ENCODE data around the gene MRPL14.
A peak's percentile ranks its signal among the peaks of the same experiment; 100 is the strongest.
"Not testable (repeated sequence)": the region's sequence is repeated elsewhere in the genome, so short reads cannot be mapped to it uniquely, and the experiment has no call there.

Gene MRPL14

GRCh38 chr6:44099192-44099591, 28.1 kb downstream of the MRPL14 start:
- H3K4me1 Mint-ChIP-seq, result peaks cover 22% of the 10 kb centered on the region
- no peak overlapping the region for H3K4me3 Mint-ChIP-seq
- no peaks in the 10 kb centered on the region for H3K27me3 Mint-ChIP-seq
- H3K9me3 Mint-ChIP-seq, result no peaks in the 10 kb centered on the region
- H3K36me3 Mint-ChIP-seq (ENCODE audit: insufficient read depth), result peaks cover 5% of the 10 kb centered on the region
- no peak for DNase-seq (ENCODE audit: low spot score in 2 of 2)
- ATAC-seq (replicated peaks; ENCODE audit: extremely low read depth, poor library complexity, severe bottlenecking), result no peak
- no peak overlapping the region for H3K27ac Mint-ChIP-seq (ENCODE audit: low read depth)

GRCh38 chr6:44097782-44098317, 29.4 kb downstream of the MRPL14 start:
- H3K36me3 Mint-ChIP-seq (ENCODE audit: insufficient read depth), result peaks cover 3% of the 10 kb centered on the region
- ATAC-seq (replicated peaks; ENCODE audit: extremely low read depth, poor library complexity, severe bottlenecking) (no peak), DNase-seq (ENCODE audit: low spot score in 2 of 2) (no peak)
- no peak overlapping the region for H3K4me3 Mint-ChIP-seq
- H3K27ac Mint-ChIP-seq (ENCODE audit: low read depth), result no peak overlapping the region
- H3K9me3 Mint-ChIP-seq, result no peaks in the 10 kb centered on the region
- H3K27me3 Mint-ChIP-seq, result no peaks in the 10 kb centered on the region
- H3K4me1 Mint-ChIP-seq, result peaks cover 19% of the 10 kb centered on the region

- H3K27me3 Mint-ChIP-seq, result no peaks in the 10 kb centered on the region
- ATAC-seq (replicated peaks; ENCODE audit: extremely low read depth, poor library complexity, severe bottlenecking), result peak; percentile 87
- H3K4me1 Mint-ChIP-seq, result peaks cover 7% of the 10 kb centered on the region
- no peaks in the 10 kb centered on the region for H3K9me3 Mint-ChIP-seq
- H3K4me3 Mint-ChIP-seq, result no peak overlapping the region
- no peak overlapping the region for H3K27ac Mint-ChIP-seq (ENCODE audit: low read depth)
- peaks cover 1% of the 10 kb centered on the region for H3K36me3 Mint-ChIP-seq (ENCODE audit: insufficient read depth)
- DNase-seq (ENCODE audit: low spot score in 2 of 2), result peak; percentile 58 to 71
These were observed 30.6 kb downstream of the MRPL14 start for GRCh38 chr6:44096612-44097011.

- not testable (repeated sequence) for H3K27ac Mint-ChIP-seq (ENCODE audit: low read depth); H3K4me1 Mint-ChIP-seq; DNase-seq (ENCODE audit: low spot score in 2 of 2); ATAC-seq (replicated peaks; ENCODE audit: extremely low read depth, poor library complexity, severe bottlenecking); H3K27me3 Mint-ChIP-seq; H3K36me3 Mint-ChIP-seq (ENCODE audit: insufficient read depth); H3K4me3 Mint-ChIP-seq; H3K9me3 Mint-ChIP-seq
These were observed 32.0 kb downstream of the MRPL14 start for GRCh38 chr6:44095243-44095623.

- Mint-ChIP-seq H3K27ac (ENCODE audit: low read depth) (no peak overlapping the region), H3K36me3 (ENCODE audit: insufficient read depth) (peaks cover 4% of the 10 kb centered on the region), H3K4me3 (no peak overlapping the region), H3K27me3 (no peaks in the 10 kb centered on the region), H3K4me1 (peaks cover 7% of the 10 kb centered on the region), H3K9me3 (no peaks in the 10 kb centered on the region)
- DNase-seq (ENCODE audit: low spot score in 2 of 2) (no peak), ATAC-seq (replicated peaks; ENCODE audit: extremely low read depth, poor library complexity, severe bottlenecking) (no peak)
These were observed 32.6 kb downstream of the MRPL14 start for GRCh38 chr6:44094403-44095242.

- DNase-seq (ENCODE audit: low spot score in 2 of 2), result no peak
- H3K27me3 Mint-ChIP-seq, result no peaks in the 10 kb centered on the region
- H3K27ac Mint-ChIP-seq (ENCODE audit: low read depth), result no peak overlapping the region
- H3K36me3 Mint-ChIP-seq (ENCODE audit: insufficient read depth), result peaks cover 4% of the 10 kb centered on the region
- no peaks in the 10 kb centered on the region for H3K9me3 Mint-ChIP-seq
- H3K4me3 Mint-ChIP-seq, result no peak overlapping the region
- no peak for ATAC-seq (replicated peaks; ENCODE audit: extremely low read depth, poor library complexity, severe bottlenecking)
- H3K4me1 Mint-ChIP-seq, result peaks cover 7% of the 10 kb centered on the region
These were observed 33.4 kb downstream of the MRPL14 start for GRCh38 chr6:44093750-44094402.

GRCh38 chr6:44093066-44093465, 34.2 kb downstream of the MRPL14 start:
- H3K9me3 Mint-ChIP-seq, result no peaks in the 10 kb centered on the region
- H3K36me3 Mint-ChIP-seq (ENCODE audit: insufficient read depth), result peaks cover 4% of the 10 kb centered on the region
- H3K4me3 Mint-ChIP-seq, result no peak overlapping the region
- no peak for DNase-seq (ENCODE audit: low spot score in 2 of 2)
- H3K27me3 Mint-ChIP-seq, result no peaks in the 10 kb centered on the region
- ATAC-seq (replicated peaks; ENCODE audit: extremely low read depth, poor library complexity, severe bottlenecking), result no peak
- H3K27ac Mint-ChIP-seq (ENCODE audit: low read depth), result no peak overlapping the region
- H3K4me1 Mint-ChIP-seq, result peaks cover 7% of the 10 kb centered on the region

- Mint-ChIP-seq H3K27ac (ENCODE audit: low read depth) (no peak overlapping the region), H3K9me3 (no peaks in the 10 kb centered on the region), H3K4me3 (no peak overlapping the region), H3K36me3 (ENCODE audit: insufficient read depth) (peaks cover 4% of the 10 kb centered on the region), H3K27me3 (no peaks in the 10 kb centered on the region), H3K4me1 (peaks cover 7% of the 10 kb centered on the region)
- no peak for DNase-seq (ENCODE audit: low spot score in 2 of 2)
- no peak for ATAC-seq (replicated peaks; ENCODE audit: extremely low read depth, poor library complexity, severe bottlenecking)
These were observed 35.0 kb downstream of the MRPL14 start for GRCh38 chr6:44091981-44092884.

GRCh38 chr6:44091356-44091755, 35.9 kb downstream of the MRPL14 start:
- not testable (repeated sequence) for H3K4me3 Mint-ChIP-seq; DNase-seq (ENCODE audit: low spot score in 2 of 2); H3K36me3 Mint-ChIP-seq (ENCODE audit: insufficient read depth); H3K4me1 Mint-ChIP-seq; ATAC-seq (replicated peaks; ENCODE audit: extremely low read depth, poor library complexity, severe bottlenecking); H3K9me3 Mint-ChIP-seq; H3K27me3 Mint-ChIP-seq; H3K27ac Mint-ChIP-seq (ENCODE audit: low read depth)

- ATAC-seq (replicated peaks; ENCODE audit: extremely low read depth, poor library complexity, severe bottlenecking), result no peak
- no peak overlapping the region for H3K4me3 Mint-ChIP-seq
- no peak overlapping the region for H3K27ac Mint-ChIP-seq (ENCODE audit: low read depth)
- peaks cover 4% of the 10 kb centered on the region for H3K36me3 Mint-ChIP-seq (ENCODE audit: insufficient read depth)
- H3K27me3 Mint-ChIP-seq, result no peaks in the 10 kb centered on the region
- DNase-seq (ENCODE audit: low spot score in 2 of 2), result no peak
- H3K4me1 Mint-ChIP-seq, result no peaks in the 10 kb centered on the region
- no peaks in the 10 kb centered on the region for H3K9me3 Mint-ChIP-seq
These were observed 36.8 kb downstream of the MRPL14 start for GRCh38 chr6:44090465-44090864.

GRCh38 chr6:44088827-44089590, 38.2 kb downstream of the MRPL14 start:
- H3K27ac Mint-ChIP-seq (ENCODE audit: low read depth), result no peak overlapping the region
- no peak for DNase-seq (ENCODE audit: low spot score in 2 of 2)
- no peaks in the 10 kb centered on the region for H3K27me3 Mint-ChIP-seq
- no peak overlapping the region for H3K4me3 Mint-ChIP-seq
- ATAC-seq (replicated peaks; ENCODE audit: extremely low read depth, poor library complexity, severe bottlenecking), result no peak
- H3K4me1 Mint-ChIP-seq, result no peaks in the 10 kb centered on the region
- peaks cover 4% of the 10 kb centered on the region for H3K36me3 Mint-ChIP-seq (ENCODE audit: insufficient read depth)
- H3K9me3 Mint-ChIP-seq, result no peaks in the 10 kb centered on the region

- DNase-seq (ENCODE audit: low spot score in 2 of 2) (no peak), ATAC-seq (replicated peaks; ENCODE audit: extremely low read depth, poor library complexity, severe bottlenecking) (no peak)
- H3K4me3 Mint-ChIP-seq, result no peak overlapping the region
- H3K27me3 Mint-ChIP-seq, result no peaks in the 10 kb centered on the region
- no peaks in the 10 kb centered on the region for H3K9me3 Mint-ChIP-seq
- peaks cover 3% of the 10 kb centered on the region for H3K36me3 Mint-ChIP-seq (ENCODE audit: insufficient read depth)
- H3K27ac Mint-ChIP-seq (ENCODE audit: low read depth), result no peak overlapping the region
- H3K4me1 Mint-ChIP-seq, result no peaks in the 10 kb centered on the region
These were observed 39.6 kb downstream of the MRPL14 start for GRCh38 chr6:44087623-44088022.

All from central memory CD8-positive, alpha-beta T cell (primary cell).